GM21381 (cell line): ENCODE measurements around the gene GFER.
A peak's percentile ranks its signal among the peaks of the same experiment; 100 is the strongest.

Experiments
- ATAC-seq: cut with Tn5 transposase; IDR thresholded peaks from one replicate; pipeline ENCODE4 v1.9.1; 2021; ENCODE audit warnings: mild to moderate bottlenecking, moderate library complexity; ENCODE audit not compliant: unreplicated experiment

GFER gene

DNA sequence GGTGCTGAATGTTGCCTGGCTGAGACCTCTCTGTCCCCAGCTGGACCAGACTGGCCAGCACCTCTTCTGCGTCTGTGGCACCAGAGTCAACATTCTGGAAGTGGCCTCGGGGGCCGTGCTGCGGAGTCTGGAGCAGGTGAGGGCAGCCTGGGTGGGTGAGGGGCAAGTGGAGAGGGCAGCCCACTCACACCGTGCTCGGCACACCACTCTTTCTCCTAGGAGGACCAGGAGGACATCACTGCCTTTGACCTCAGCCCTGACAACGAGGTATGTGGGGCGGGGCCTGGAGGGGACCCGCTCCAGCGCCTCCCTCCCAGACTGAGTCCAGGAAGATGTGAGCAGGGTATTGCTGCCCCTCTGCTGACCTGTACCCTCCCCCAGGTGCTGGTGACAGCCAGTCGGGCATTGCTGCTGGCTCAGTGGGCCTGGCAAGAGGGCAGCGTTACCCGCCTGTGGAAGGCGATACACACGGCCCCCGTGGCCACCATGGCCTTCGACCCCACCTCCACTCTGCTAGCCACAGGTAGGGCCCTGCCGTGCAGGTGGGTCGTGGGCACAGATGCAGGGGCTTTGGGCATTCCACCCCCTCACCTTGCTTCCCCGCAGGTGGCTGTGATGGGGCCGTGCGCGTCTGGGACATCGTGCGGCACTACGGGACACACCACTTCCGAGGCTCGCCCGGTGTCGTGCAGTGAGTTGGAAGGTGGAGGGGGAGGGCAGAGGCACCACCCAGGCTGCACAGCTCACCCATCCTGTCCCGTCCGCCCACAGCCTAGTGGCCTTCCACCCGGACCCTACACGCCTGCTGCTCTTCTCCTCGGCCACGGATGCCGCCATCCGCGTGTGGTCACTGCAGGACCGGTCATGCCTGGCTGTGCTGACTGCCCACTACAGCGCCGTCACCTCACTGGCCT, 9.6 kb upstream of the GFER start:
- ATAC-seq: no peak

DNA sequence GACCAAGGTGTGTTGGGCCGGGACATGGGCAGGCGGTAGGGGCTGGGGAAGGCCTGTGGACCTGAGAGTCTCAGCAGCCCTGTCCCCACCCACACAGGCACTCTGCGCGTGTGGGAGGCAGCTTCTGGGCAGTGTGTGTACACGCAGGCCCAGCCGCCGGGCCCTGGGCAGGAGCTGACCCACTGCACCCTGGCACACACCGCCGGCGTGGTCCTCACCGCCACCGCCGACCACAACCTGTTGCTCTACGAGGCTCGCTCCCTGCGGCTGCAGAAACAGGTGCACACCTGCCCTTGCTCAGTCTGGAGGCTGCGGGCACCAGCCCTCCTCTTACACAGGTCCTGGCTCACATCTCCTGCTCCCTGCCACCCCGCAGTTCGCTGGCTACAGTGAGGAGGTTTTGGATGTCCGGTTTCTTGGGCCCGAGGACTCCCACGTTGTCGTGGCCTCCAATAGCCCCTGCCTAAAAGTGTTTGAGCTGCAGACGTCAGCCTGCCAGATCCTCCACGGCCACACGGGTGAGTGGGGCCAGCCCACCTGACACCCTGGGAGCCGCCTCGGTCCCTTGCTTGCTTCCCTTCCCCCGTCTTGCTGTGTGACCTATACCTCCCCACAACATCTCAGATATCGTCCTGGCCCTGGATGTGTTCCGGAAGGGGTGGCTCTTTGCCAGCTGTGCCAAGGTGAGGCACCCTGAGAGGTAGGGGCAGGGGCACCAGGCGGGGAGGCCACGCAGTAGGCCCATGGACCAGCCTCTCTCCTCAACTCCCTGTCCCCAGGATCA, 8.4 kb upstream of the GFER start:
- no peak for ATAC-seq

DNA sequence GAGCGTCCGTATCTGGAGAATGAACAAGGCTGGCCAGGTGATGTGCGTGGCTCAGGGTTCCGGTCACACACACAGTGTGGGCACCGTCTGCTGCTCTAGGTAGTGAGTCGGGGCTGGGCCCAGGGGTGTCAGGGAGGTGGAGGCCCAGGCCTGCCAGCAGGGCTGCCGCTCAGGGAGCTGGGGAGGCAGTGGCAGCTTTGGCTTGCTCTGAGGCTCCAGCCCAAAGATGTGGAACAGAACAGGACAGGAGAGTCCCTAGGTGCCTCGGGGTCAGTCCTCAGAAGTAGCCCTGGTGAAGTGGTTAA, 7.8 kb upstream of the GFER start:
- no peak for ATAC-seq

DNA sequence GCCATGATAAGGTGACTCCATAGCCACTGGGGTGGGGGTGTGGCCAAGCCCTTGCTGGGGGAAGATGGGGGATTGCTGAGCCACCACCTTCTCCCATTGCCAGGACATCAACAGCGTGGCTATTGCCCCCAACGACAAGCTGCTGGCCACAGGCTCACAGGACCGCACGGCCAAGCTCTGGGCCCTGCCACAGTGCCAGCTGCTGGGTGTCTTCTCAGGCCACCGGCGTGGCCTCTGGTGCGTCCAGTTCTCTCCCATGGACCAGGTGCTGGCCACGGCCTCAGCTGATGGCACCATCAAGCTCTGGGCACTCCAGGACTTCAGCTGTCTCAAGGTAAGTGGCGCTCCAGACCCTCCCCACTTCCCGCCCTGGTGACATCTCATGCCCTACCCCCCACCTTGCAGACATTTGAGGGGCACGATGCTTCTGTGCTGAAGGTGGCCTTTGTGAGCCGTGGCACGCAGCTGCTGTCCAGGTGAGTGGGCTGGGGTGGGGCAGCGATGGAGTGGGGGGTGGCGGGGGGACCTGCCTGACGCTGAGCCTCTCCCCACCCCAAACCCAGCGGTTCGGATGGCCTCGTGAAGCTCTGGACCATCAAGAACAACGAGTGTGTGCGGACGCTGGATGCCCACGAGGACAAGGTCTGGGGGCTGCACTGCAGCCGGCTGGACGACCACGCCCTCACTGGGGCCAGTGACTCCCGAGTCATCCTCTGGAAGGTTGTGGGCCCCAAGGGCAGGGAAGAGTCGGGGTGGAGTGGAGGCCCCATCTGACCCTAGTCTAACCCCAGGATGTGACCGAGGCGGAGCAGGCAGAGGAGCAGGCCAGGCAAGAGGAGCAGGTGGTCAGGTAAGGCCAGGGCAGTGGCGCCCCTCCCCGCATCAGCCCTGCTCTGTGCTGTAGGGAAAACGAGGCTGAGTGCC, 6.8 kb upstream of the GFER start:
- no peak for ATAC-seq

DNA sequence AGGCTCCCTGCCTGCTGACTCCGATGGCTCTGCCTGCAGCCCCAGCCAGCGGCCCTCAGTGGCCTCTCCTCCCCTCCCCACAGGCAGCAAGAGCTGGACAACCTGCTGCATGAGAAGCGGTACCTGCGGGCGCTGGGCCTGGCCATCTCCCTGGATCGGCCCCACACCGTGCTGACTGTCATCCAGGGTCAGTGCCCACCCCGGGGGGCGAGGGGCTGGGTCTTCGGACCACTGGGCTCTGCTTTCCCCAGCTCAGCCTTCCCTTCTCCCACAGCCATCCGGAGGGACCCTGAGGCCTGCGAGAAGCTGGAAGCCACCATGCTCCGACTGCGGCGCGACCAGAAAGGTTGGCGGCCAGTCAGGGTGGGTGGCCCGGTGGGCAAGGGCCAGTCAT, 6.1 kb upstream of the GFER start:
- ATAC-seq: no peak

DNA sequence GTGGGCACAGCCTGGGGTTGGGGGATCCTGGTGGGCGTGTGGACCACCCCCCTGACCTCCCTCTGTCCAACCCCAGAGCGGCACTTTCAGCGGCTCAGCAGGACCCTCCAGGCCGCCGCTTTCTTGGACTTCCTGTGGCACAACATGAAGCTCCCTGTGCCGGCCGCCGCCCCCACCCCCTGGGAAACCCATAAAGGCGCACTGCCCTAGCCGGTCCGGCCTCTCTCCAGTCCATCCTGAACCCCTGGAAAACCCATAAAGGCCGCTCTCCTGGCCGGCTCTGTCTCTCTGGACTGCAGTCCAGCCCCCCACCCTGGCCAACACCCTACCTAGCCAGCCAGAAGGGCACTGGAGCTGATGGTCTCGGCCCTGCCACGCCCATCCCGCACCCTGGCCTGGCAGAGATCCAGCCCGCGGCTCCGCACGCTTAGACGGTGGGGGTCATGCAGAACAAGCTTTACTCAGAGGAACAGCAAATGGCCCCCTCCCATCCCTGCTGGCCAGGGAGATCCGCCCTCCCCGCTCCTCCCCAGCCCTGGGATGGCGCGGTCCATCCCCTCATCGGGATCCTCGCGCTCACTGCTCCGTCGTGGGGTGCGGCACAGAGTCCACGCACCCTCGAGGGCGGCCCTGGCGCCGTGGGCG, 5.4 kb upstream of the GFER start:
- no peak for ATAC-seq

DNA sequence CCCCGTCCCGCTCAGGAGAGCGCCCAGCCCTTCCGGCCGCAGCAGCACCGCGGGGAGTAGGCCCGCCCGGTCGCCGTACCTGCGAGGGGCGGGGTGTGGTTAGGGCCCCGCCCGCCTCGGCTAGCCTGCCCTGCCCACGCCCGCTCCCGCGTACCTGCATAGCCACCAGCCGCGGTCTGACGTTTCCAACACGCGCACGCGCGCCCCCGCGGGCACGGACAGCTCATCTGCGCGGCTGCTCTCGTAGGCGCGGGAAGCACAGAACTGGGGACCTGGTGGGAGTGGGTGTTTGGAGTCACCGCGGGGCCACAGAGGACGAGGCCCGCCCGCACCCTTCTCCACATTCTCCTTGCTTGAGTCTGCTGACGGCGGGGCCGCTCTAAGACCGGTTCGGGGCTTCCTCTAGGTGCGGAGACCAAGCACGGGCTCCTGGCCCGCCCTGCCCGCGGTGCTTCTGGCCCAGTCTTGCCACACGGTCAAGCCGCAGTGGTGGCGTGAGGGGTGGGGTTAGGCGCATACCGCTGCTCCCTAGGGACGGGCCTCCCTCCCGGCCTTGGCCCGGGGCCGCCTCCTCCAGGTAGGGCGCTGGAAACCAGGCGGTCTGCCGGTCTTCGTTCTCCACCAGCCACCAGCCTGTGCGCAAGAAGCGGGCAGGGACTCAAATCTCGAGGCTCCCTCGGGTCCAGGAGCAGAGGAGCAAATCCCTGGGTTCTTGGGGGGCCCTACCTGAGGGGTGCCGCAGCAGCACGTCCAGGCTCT, 4.5 kb upstream of the GFER start:
- no peak for ATAC-seq

DNA sequence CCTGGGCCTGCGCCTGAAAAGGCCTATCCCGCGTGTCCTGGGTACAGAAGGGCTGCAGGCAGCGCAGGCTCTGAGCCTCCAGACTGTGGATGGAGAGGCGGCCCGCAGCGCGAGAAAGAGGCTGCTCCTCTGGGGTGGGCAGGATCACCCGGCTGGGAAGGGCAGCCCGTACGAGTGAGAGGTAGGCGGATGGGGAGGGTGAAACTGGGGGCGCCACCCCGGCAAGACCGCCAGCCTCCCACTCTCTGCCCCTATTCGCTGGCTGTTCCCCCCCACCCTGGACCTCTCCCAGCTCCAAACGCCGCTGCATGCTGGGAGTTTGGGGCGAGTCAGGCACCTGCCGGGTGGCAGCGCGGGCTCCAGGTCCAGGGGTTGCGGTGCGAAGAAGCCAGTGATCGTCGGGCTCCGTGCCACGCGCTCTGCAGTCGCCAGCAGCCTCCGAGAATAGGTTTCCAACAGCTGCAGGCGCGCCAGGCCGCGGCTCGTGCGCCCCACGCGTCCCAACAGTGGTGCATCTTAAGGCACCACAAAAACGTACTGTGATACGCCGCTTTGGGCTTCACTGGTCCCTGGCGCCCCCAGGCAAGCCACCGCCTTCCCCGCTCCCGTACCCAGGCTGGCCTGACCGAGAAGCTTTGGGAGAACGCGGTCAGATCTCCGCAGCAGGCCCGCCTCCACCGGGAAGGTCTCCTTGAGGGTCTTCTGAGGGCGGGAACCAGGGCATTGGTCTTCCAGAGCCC, 3.8 kb upstream of the GFER start:
- no peak for ATAC-seq

DNA sequence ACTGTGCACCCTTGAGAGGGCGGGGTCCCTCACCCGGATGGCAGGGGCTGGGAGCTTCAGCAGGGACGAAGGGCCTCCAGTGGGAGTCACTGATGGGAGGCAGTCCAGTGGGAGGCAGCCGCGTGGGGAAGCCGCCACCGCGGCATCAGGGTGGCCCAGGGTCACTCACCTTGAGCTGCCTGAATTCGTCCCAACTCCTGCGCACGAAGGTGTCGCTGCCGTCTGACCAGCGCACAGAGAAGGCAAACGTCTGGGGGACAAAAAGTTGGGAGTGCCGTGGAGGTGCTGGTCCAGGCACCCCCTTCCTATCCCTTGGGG, 3.3 kb upstream of the GFER start:
- ATAC-seq: no peak

DNA sequence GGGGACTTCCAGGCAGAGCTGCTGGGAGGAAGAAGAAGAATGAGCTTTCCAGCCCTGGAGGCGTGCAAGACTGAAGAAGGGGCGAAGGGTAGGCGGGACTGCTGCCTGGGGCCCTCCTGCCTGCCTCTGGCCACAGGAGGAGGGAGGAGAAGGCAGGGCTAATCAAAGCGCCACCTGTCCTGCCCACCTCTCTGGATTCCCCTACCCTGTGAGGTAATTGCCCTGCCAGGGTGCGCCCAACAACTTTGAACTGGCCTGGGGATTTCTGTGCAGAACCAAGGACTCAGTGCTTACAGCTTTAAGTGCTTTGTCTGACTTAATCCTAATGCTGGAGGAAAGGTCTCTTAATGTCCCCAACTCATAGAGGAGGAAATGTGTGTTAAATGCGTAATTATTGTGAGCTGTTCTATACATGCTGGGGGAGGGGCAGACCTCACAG, 2.6 kb upstream of the GFER start, which contains the start of gene NOXO1:
TSS of gene NOXO1 (minus strand) at position 72 of the 439 bp plus-strand sequence. CDS start 290 bp downstream, outside the sequence.
- no peak for ATAC-seq

DNA sequence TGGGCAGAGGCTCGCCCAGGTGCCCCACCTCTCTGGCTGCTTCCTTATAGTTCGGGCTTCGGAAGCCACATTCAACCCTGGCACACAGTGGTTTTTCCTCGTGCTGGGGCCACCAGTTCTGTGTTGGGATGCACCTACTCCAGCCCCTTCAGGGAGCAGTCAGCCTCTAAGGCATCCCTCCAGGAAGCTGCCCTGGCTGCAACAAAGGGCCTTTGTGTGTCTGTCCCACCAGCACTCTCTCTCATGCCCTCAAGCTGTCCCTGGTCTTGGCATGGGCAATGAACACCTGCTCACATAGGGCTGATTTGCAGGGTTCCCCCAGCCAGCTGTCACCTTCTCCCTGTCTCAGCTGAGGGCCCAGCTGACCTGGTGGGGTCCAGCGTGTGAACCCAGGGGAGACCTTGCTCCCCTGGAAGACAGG, 2.0 kb upstream of the GFER start:
- no peak for ATAC-seq

DNA sequence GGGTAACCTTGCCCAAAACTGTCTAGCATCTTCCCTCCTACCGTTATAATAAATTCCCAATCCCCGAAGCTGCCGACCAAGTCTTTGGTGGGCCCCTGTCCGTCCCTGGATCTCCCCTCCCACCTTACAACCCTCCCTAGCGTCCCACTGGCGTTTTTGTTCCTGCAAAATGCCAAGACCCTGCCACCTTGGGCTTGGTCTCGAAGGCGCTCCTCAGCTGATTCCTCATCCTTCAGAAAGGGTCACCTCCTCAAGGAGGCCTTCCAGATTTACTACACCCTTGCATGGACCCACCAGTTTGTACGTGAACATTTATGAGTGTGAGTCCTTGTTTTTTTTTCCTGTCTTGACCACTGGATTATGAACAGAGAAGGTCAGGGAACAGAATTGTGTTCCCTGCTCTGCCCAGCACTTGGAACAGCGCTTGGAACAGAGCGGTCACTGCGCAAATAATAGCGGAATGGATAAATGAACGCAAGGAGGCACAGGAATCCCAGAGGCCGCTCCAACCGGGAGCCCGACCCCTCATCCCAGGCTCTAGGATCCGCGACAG, 926 bp upstream of the GFER start:
- ATAC-seq: no peak

DNA sequence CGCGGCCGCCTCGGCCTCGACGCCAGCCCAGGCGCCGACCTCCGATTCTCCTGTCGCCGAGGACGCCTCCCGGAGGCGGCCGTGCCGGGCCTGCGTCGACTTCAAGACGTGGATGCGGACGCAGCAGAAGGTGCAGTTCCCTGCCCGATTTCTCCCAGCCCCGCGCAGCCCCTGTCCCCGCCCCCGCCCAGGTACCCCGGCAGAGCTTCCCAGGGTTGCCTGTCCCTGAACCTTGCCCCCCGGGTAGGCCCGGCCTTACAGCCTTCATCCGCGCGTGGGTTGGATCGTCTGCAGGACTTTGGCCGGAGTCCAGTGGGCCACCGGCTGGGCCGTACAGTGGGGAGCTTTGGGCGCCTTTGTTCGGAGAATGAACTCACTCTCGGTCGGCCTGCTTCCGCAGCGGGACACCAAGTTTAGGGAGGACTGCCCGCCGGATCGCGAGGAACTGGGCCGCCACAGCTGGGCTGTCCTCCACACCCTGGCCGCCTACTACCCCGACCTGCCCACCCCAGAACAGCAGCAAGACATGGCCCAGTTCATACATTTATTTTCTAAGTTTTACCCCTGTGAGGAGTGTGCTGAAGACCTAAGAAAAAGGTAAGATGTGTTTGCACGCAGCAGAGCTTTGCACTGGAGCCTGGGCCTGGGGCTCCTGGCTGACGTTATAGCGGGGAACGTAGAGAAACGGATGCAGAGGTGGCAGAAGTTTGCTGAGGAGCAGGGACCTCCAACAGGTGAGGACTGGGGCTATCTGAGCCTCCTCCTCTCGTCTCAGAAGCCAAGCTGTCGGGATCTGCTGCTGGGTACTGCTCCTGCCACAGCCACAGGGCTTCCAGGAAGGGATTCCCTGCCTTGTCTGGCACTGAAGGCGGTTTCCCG, 593 bp downstream of the GFER start:
- ATAC-seq: peak; percentile 3

DNA sequence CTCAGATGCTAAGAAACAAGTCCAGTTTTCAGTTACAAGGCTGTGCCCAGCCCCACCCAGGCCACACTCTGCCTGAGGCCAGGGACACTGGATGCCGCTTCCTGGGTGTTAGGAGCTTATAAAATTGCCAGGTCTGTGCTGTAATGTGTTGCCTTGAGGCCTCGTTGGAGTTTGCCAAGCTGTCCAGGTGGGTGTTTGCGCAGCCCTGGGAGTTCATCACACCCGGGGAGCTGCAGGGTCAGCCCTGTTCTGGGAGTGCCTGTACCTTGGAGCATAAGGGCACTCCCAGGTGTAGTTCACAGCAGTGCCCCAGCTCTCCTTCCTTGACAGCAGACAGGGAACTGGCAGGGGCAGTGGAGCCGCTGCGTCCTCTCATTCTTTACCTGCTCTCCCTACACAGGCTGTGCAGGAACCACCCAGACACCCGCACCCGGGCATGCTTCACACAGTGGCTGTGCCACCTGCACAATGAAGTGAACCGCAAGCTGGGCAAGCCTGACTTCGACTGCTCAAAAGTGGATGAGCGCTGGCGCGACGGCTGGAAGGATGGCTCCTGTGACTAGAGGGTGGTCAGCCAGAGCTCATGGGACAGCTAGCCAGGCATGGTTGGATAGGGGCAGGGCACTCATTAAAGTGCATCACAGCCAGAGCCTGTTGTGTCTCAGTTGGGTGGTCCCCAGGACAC, 1.6 kb downstream of the GFER start:
- ATAC-seq: no peak

DNA sequence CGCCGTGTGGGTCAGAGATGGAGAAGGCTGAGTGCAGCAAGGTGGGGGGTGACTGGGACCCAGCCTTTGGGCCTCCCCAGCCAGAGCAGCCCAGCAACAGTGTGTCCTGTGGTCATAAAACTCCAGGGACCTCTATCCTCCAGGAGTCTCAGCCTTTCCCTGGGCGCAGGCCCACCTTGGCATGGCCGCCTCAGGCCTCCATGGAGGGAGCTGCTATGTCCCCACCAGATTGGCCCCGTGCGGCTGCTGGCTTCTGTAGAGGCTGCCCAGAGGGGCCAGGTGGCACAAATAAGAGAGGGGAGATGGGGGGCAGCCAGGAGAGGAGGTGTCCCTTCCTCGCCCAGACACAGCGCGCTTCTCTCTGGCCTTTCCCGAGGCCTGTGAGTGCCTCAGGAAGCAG, 3.2 kb downstream of the GFER start:
- no peak for ATAC-seq

DNA sequence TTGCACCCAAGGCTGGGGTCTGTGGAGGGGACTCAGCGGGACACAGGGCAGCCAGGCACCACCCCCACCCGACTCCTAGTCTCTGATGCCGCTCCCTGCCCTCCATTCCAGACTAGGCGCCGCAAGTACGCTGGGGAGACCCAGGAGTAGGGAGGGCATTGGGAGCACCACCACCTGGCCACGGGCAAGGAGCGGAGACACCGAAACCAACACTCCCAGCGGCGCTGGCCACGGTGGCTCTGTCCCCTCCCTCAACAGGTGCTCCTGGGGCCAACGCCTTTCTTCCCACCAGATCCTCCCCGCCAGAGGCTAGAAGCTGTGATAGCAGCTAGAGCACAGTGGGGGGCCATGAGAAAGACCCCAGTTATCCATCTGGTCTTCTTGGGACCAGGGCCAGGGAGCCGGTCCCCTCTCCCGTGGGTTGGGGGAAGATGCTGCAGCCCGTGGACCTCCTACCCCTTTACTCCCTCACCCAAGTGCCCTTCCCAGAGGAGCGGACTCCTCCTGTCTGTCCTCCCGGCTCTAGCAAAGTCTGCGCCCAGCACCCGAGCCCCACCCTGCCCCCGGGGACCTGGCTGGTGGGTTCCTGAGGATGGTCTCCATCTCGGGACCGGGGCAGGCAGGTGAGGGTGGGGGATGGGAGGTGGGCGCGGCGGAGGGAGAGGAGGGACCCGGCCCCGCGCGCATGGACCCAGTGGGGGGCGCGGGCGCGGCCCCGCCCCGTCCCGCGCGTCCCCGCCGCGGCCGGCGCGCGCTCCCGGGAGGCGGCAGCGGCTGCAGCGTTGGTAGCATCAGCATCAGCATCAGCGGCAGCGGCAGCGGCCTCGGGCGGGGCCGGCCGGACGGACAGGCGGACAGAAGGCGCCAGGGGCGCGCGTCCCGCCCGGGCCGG, 5.5 kb downstream of the GFER start, which contains the start of gene SYNGR3:
TSS of gene SYNGR3 (plus strand) at position 762 of the 892 bp plus-strand sequence. CDS start 133 bp downstream, outside the sequence.
- ATAC-seq: no peak

DNA sequence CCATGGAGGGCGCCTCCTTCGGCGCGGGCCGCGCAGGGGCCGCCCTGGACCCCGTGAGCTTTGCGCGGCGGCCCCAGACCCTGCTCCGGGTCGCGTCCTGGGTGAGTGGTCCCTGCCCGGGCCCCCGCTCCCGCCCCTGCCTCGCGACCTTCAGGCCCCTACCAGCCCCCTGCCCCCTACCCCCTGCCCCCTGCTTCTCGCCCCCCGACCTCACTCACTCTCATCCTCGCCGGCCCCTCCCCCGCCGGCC, 6.0 kb downstream of the GFER start:
- ATAC-seq: no peak
